Uterus (tissue), 2 donors: ENCODE data around the gene CARD8.

Experiments used
- CTCF ChIP-seq, 4 experiments: fragments of 200-600 bp in 2 of 4; fragments of 450-650 bp in 2 of 4; sonication (generic) in 2 of 4; IDR thresholded peaks; one replicate each; pipeline ENCODE4 v1.5.1; 2016 to 2019; ENCODE audit warnings: antibody characterized with exemption in 4 of 4, mild to moderate bottlenecking in 2 of 4, moderate library complexity in 1 of 4
- POLR2A ChIP-seq, 2 donors: fragments of 450-650 bp; IDR thresholded peaks; one replicate each; pipeline ENCODE4 v1.6.1; 2016; ENCODE audit warnings: antibody characterized with exemption in 2 of 2, mild to moderate bottlenecking in 1 of 2, moderate library complexity in 1 of 2

GRCh38 chr19:48186015-48186414 is 69.7 kb downstream of the CARD8 start:
- TF ChIP-seq POLR2A (IDR thresholded peaks at IDR 0.05) (no peak), CTCF (IDR thresholded peaks at IDR 0.05) (no peak)
